IMR-90 (cell line): Measurements from ENCODE around the gene SLC38A8. TPM values are rescaled to one million over a fixed set of nuclear protein-coding genes. Genes with fewer than 3 reads are reported as not detected.

ENCODE experiments used
- ATAC-seq: fragments of 200-7000 bp; cut with Tn5 transposase; 2 replicates; pipeline ENCODE4 v1.9.1; 2020; ENCODE audit warnings: low read depth, mild to moderate bottlenecking, moderate library complexity
- BruUV-seq: library from RNA; stranded (reverse); fragments of 400-500 nt; replicated peaks from 2 replicates; lab custom pipeline; 2021; lab: Mats Ljungman, UMichigan
- CTCF ChIA-PET: fragments of 300-600 bp; formaldehyde crosslinking; extraction: SDS; loops from one replicate; lab custom pipeline; 2021; ENCODE audit warnings: antibody characterized with exemption; lab: Yijun Ruan, JAX
- POLR2A ChIA-PET: fragments of 300-600 bp; sonication (Branson Sonifier 250); formaldehyde crosslinking; loops from one replicate; lab custom pipeline; 2022; ENCODE audit warnings: antibody characterized with exemption; ENCODE audit not compliant: unreplicated experiment; lab: Charles Lee
- DNase-seq: peaks from one replicate; pipeline ENCODE4 v3.0.0; 2013
- H2AFZ ChIP-seq: replicated peaks from 2 replicates; pipeline ENCODE3; 2013; ENCODE audit warnings: low read length, mild to moderate bottlenecking; ENCODE audit not compliant: poor library complexity
- H2AK5ac ChIP-seq: 2 replicates; pipeline ENCODE4 v1.6.1; 2013; ENCODE audit warnings: low read depth, low read length, inconsistent platforms
- H2AK9ac ChIP-seq: replicated peaks from 2 replicates; pipeline ENCODE3; 2013; ENCODE audit warnings: mild to moderate bottlenecking, low read depth, low read length, moderate library complexity; ENCODE audit not compliant: poor library complexity
- H2BK120ac ChIP-seq: 2 replicates; pipeline ENCODE4 v1.6.1; 2013; ENCODE audit warnings: low read depth, low read length, inconsistent platforms
- H2BK15ac ChIP-seq: 3 replicates; pipeline ENCODE4 v1.6.1; 2013; ENCODE audit warnings: low read depth, low read length, inconsistent platforms
- H2BK20ac ChIP-seq: 2 replicates; pipeline ENCODE4 v1.6.1; 2013; ENCODE audit warnings: low read depth, mild to moderate bottlenecking, inconsistent platforms, low read length, moderate library complexity
- H2BK5ac ChIP-seq: 2 replicates; pipeline ENCODE4 v1.6.1; 2013; ENCODE audit warnings: mild to moderate bottlenecking, low read depth, low read length, inconsistent platforms; ENCODE audit not compliant: poor library complexity, severe bottlenecking
- H3K14ac ChIP-seq: replicated peaks from 2 replicates; pipeline ENCODE4 v1.6.1; 2013; ENCODE audit warnings: low read depth, low read length, inconsistent platforms
- H3K18ac ChIP-seq: 2 replicates; pipeline ENCODE4 v1.6.1; 2013; ENCODE audit warnings: low read depth, low read length, control low read depth
- H3K23ac ChIP-seq: 2 replicates; pipeline ENCODE4 v1.6.1; 2013; ENCODE audit warnings: low read depth, low read length, inconsistent platforms
- H3K27ac ChIP-seq: 2 replicates; pipeline ENCODE4 v1.5.1; 2013; ENCODE audit warnings: mild to moderate bottlenecking, control low read depth, low read length; ENCODE audit not compliant: insufficient read depth
- H3K27me3 ChIP-seq: 2 replicates; pipeline ENCODE4 v1.6.1; 2013; ENCODE audit warnings: low read length; ENCODE audit not compliant: control insufficient read depth, insufficient read depth
- H3K36me3 ChIP-seq: 2 replicates; pipeline ENCODE4 v1.6.1; 2013; ENCODE audit warnings: low read length, mixed read lengths; ENCODE audit not compliant: control insufficient read depth, insufficient read depth
- H3K4ac ChIP-seq: 2 replicates; pipeline ENCODE4 v1.6.1; 2013; ENCODE audit warnings: low read depth, low read length, inconsistent platforms
- H3K4me1 ChIP-seq: 2 replicates; pipeline ENCODE4 v1.6.1; 2013; ENCODE audit warnings: low read length, mixed read lengths; ENCODE audit not compliant: control insufficient read depth, insufficient read depth
- H3K4me2 ChIP-seq: 2 replicates; pipeline ENCODE4 v1.6.1; 2013; ENCODE audit warnings: low read depth, mild to moderate bottlenecking, control low read depth, low read length, moderate library complexity
- H3K4me3 ChIP-seq: 2 replicates; pipeline ENCODE4 v1.5.1; 2013; ENCODE audit warnings: low read depth, mild to moderate bottlenecking, control low read depth, low read length, moderate library complexity; ENCODE audit not compliant: insufficient read depth
- H3K56ac ChIP-seq: 2 replicates; pipeline ENCODE4 v1.6.1; 2013; ENCODE audit warnings: low read length, inconsistent platforms; ENCODE audit not compliant: insufficient read depth; ENCODE audit errors: extremely low read depth
- H3K79me1 ChIP-seq, 2 experiments: 2 replicates each; pipeline ENCODE4 v1.6.1; 2013; ENCODE audit warnings: low read length in 2 of 2, inconsistent platforms in 1 of 2, low read depth in 1 of 2
- H3K9ac ChIP-seq: 2 replicates; pipeline ENCODE4 v1.6.1; 2013; ENCODE audit warnings: low read depth, low read length, control low read depth
- H3K9me1 ChIP-seq: 2 replicates; pipeline ENCODE4 v1.6.1; 2013; ENCODE audit warnings: low read length, inconsistent platforms; ENCODE audit not compliant: insufficient read depth
- H3K9me3 ChIP-seq: 2 replicates; pipeline ENCODE4 v1.6.1; 2013; ENCODE audit warnings: low read length; ENCODE audit not compliant: control insufficient read depth, insufficient read depth
- H4K20me1 ChIP-seq: 2 replicates; pipeline ENCODE4 v1.6.1; 2013; ENCODE audit warnings: low read length, inconsistent platforms; ENCODE audit not compliant: insufficient read depth
- H4K5ac ChIP-seq: 2 replicates; pipeline ENCODE4 v1.6.1; 2013; ENCODE audit warnings: mild to moderate bottlenecking, low read depth, low read length, control low read depth
- H4K8ac ChIP-seq, 2 experiments: 2 replicates each; pipeline ENCODE4 v1.6.1; 2013; ENCODE audit warnings: low read depth in 2 of 2, low read length in 2 of 2, control low read depth in 1 of 2, inconsistent platforms in 1 of 2
- H4K91ac ChIP-seq: 2 replicates; pipeline ENCODE4 v1.6.1; 2013; ENCODE audit warnings: low read depth, low read length, inconsistent platforms; ENCODE audit not compliant: insufficient read depth
- BHLHE40 ChIP-seq: fragments of 150-350 bp; IDR thresholded peaks from 2 replicates; pipeline ENCODE4 v1.6.1; 2016; ENCODE audit warnings: mild to moderate bottlenecking, low read depth, low read length
- CEBPB ChIP-seq: IDR thresholded peaks from 2 replicates; pipeline ENCODE4 v1.6.1; 2012; ENCODE audit warnings: low read depth, low read length, improper control_type of control experiment
- CHD1 ChIP-seq: IDR thresholded peaks from 2 replicates; pipeline ENCODE4 v1.6.1; 2012; ENCODE audit warnings: low read depth, low read length, improper control_type of control experiment
- FOS ChIP-seq: fragments of 150-350 bp; IDR thresholded peaks from 2 replicates; pipeline ENCODE4 v1.6.1; 2016; ENCODE audit warnings: low read depth, low read length
- MAFK ChIP-seq: IDR thresholded peaks from 2 replicates; pipeline ENCODE4 v1.6.1; 2012; ENCODE audit warnings: low read depth, low read length, improper control_type of control experiment
- MAZ ChIP-seq: IDR thresholded peaks from 2 replicates; pipeline ENCODE4 v1.6.1; 2012; ENCODE audit warnings: low read depth, mild to moderate bottlenecking, low read length, improper control_type of control experiment, moderate library complexity, borderline replicate concordance
- MXI1 ChIP-seq: IDR thresholded peaks from 2 replicates; pipeline ENCODE4 v1.6.1; 2012; ENCODE audit warnings: low read depth, mild to moderate bottlenecking, low read length, moderate library complexity, borderline replicate concordance
- NFE2L2 ChIP-seq: fragments of 150-350 bp; IDR thresholded peaks from 2 replicates; pipeline ENCODE4 v1.6.1; 2016; ENCODE audit warnings: low read depth, mild to moderate bottlenecking, low read length
- POLR2A ChIP-seq: IDR thresholded peaks from 2 replicates; pipeline ENCODE4 v1.6.1; 2012; ENCODE audit warnings: mild to moderate bottlenecking, low read depth, low read length
- RAD21 ChIP-seq: IDR thresholded peaks from 2 replicates; pipeline ENCODE4 v1.6.1; 2012; ENCODE audit warnings: low read length, improper control_type of control experiment
- RCOR1 ChIP-seq: IDR thresholded peaks from 2 replicates; pipeline ENCODE4 v1.6.1; 2012; ENCODE audit warnings: mild to moderate bottlenecking, low read length, improper control_type of control experiment; ENCODE audit not compliant: insufficient replicate concordance
- RFX5 ChIP-seq: IDR thresholded peaks from 2 replicates; pipeline ENCODE4 v1.8.0; 2012; ENCODE audit warnings: low read depth, mild to moderate bottlenecking, low read length, moderate library complexity
- SMC3 ChIP-seq: fragments of 150-350 bp; IDR thresholded peaks from 2 replicates; pipeline ENCODE4 v1.6.1; 2016; ENCODE audit warnings: low read depth, mild to moderate bottlenecking, antibody characterized with exemption, low read length, moderate library complexity
- USF2 ChIP-seq: fragments of 150-350 bp; IDR thresholded peaks from 2 replicates; pipeline ENCODE4 v1.6.1; 2017; ENCODE audit warnings: mild to moderate bottlenecking, antibody characterized with exemption, low read length, low read depth
- WGBS, 2 experiments: methylation state at CpG; one replicate each; pipeline versions ENCODE4 v1.1.5 to v1.1.7; 2013; ENCODE audit warnings: missing lambda C conversion rate in 2 of 2; ENCODE audit not compliant: insufficient read length in 1 of 2; ENCODE audit errors: extremely low coverage in 2 of 2; 5-methylcytosine and 5-hydroxymethylcytosine counted together
- dilution Hi-C: fragments of 300-500 bp; cut with HindIII; formaldehyde crosslinking; loops from one replicate; pipeline ENCODE4 v1.14.3; 2018; ENCODE audit warnings: low sequenced_read_pairs; ENCODE audit not compliant: unreplicated experiment
- in situ Hi-C: fragments of 300-500 bp; cut with MboI; formaldehyde crosslinking; loops from 3 replicates; pipeline ENCODE4 v1.14.3; 2019; ENCODE audit warnings: low sequenced_read_pairs, inconsistent platforms, mixed read lengths
- intact Hi-C: fragments of 100-400 bp; cut with micrococcal nuclease; formaldehyde crosslinking; loops from 2 replicates; pipeline ENCODE4 v1.10.0; 2022
- polyA plus RNA-seq, 3 experiments: library from polyadenylated mRNA; depleted of rRNA; stranded (reverse); fragments of >200 nt; gene quantifications; 2 replicates each; pipeline ENCODE4 v1.2.3, GENCODE V29; 2012; ENCODE audit warnings: low replicate concordance in 1 of 3
- total RNA-seq: library from RNA; depleted of rRNA; stranded (reverse); fragments of >200 nt; gene quantifications from 2 replicates; pipeline ENCODE4 v1.2.3, GENCODE V29; 2012
- TF ChIP-seq, protein P1 (sequence below): conservative IDR thresholded peaks from 2 replicates; pipeline ENCODE4 v1.5.1; 2012; ENCODE audit warnings: mild to moderate bottlenecking, low read depth, low read length, improper control_type of control experiment
- TF ChIP-seq, protein P2 (sequence below): fragments of 150-350 bp; IDR thresholded peaks from 2 replicates; pipeline ENCODE4 v1.6.1; 2016; ENCODE audit warnings: low read depth, mild to moderate bottlenecking, low read length, moderate library complexity, borderline replicate concordance

Gene SLC38A8
- total and polyA plus RNA-seq, 2 of the 4 experiments (the other 2 are of a cell fraction): not detected

DNA sequence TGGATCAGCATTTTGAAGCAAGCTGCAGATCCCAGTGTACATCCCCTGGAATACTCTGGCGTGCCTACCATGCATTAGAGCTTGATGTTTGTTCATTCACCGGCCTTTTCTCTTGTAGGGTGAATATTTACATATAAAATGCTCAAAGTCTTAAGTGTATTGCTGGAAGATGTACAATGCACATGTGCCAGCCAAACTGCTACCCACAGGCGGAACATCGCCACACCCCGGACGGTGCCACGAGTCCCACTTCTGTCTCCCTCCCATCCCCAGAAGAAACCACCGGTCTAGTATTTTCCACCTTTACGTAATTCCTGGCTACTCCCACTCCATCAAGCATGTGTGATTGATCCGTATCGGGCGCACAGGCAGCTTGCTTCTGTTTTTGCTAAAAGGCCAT lies 4.1 kb downstream of the SLC38A8 start:
- ATAC-seq: no peak
- ChIA-PET CTCF (no interaction called here), POLR2A (no interaction called here)
- no peaks in the 10 kb centered on the region for H3K9me1 ChIP-seq
- no peaks in the 10 kb centered on the region for H3K79me1 ChIP-seq
- H3K23ac ChIP-seq: no peak overlapping the region
- H3K27ac ChIP-seq: no peak overlapping the region
- H4K8ac ChIP-seq: no peak overlapping the region
- no peak overlapping the region for H2BK120ac ChIP-seq
- in situ Hi-C loops: no loop called here
- H3K14ac ChIP-seq: no peak overlapping the region
- H2AK9ac ChIP-seq: peak overlapping the region; percentile 51
- intact Hi-C loops: no loop called here
- H3K4me1 ChIP-seq: no peaks in the 10 kb centered on the region
- peaks cover 66% of the 10 kb centered on the region for H3K27me3 ChIP-seq
- H2AFZ ChIP-seq: no peak overlapping the region
- no peak overlapping the region for H4K91ac ChIP-seq
- WGBS, 2 experiments: 91% methylated on average over 4 of the region's 12 CpGs; no CpG with 5 or more reads in 1 of the 2 experiments
- no peak overlapping the region for H3K4ac ChIP-seq
- no peak overlapping the region for H3K18ac ChIP-seq
- no peak overlapping the region for H2BK15ac ChIP-seq
- no peak overlapping the region for H2BK5ac ChIP-seq
- no peak overlapping the region for H3K4me2 ChIP-seq
- BruUV-seq: no TSS peak
- no peak overlapping the region for H2BK20ac ChIP-seq
- no peak overlapping the region for H3K9ac ChIP-seq
- H3K9me3 ChIP-seq: peaks cover 13% of the 10 kb centered on the region
- H2AK5ac ChIP-seq: no peak overlapping the region
- no peak overlapping the region for H3K56ac ChIP-seq
- DNase-seq: no peak
- no peaks in the 10 kb centered on the region for H4K20me1 ChIP-seq
- no peaks in the 10 kb centered on the region for H3K36me3 ChIP-seq
- no peak overlapping the region for H3K4me3 ChIP-seq
- TF ChIP-seq CEBPB (no peak), MXI1 (no peak), MAZ (no peak), NFE2L2 (no peak), USF2 (no peak), POLR2A (no peak), SMC3 (no peak), RAD21 (no peak), FOS (no peak), MAFK (no peak), RCOR1 (no peak), CHD1 (no peak), RFX5 (no peak), BHLHE40 (no peak)
- TF ChIP-seq, protein P1, sequence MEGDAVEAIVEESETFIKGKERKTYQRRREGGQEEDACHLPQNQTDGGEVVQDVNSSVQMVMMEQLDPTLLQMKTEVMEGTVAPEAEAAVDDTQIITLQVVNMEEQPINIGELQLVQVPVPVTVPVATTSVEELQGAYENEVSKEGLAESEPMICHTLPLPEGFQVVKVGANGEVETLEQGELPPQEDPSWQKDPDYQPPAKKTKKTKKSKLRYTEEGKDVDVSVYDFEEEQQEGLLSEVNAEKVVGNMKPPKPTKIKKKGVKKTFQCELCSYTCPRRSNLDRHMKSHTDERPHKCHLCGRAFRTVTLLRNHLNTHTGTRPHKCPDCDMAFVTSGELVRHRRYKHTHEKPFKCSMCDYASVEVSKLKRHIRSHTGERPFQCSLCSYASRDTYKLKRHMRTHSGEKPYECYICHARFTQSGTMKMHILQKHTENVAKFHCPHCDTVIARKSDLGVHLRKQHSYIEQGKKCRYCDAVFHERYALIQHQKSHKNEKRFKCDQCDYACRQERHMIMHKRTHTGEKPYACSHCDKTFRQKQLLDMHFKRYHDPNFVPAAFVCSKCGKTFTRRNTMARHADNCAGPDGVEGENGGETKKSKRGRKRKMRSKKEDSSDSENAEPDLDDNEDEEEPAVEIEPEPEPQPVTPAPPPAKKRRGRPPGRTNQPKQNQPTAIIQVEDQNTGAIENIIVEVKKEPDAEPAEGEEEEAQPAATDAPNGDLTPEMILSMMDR: no peak
- TF ChIP-seq, protein P2, sequence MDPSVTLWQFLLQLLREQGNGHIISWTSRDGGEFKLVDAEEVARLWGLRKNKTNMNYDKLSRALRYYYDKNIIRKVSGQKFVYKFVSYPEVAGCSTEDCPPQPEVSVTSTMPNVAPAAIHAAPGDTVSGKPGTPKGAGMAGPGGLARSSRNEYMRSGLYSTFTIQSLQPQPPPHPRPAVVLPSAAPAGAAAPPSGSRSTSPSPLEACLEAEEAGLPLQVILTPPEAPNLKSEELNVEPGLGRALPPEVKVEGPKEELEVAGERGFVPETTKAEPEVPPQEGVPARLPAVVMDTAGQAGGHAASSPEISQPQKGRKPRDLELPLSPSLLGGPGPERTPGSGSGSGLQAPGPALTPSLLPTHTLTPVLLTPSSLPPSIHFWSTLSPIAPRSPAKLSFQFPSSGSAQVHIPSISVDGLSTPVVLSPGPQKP: no peak
- dilution Hi-C loops: no loop called here
- H4K5ac ChIP-seq: no peak overlapping the region
